Bronchial epithelial cell (primary cell): ENCODE measurements around the gene CD59. TPM values are rescaled to one million over a fixed set of nuclear protein-coding genes. Genes with fewer than 3 reads are reported as not detected.

Experiments
- DNase-seq: peaks from one replicate; pipeline ENCODE4 v3.0.0-alpha.2; 2010; ENCODE audit warnings: low read depth
- FAIRE-seq: peaks from 2 replicates; lab custom pipeline; 2011; peaks lifted over from hg19 to GRCh38; lab: Jason Lieb, UNC
- H3K27me3 ChIP-seq: 2 replicates; pipeline ENCODE4 v1.5.1; 2011; ENCODE audit warnings: low read length; ENCODE audit not compliant: control insufficient read depth, insufficient read depth
- H3K36me3 ChIP-seq: 2 replicates; pipeline ENCODE4 v1.5.1; 2011; ENCODE audit warnings: low read length; ENCODE audit not compliant: control insufficient read depth, insufficient read depth
- H3K4me3 ChIP-seq: 2 replicates; pipeline ENCODE4 v1.5.1; 2011; ENCODE audit warnings: mild to moderate bottlenecking, low read depth, low read length, control low read depth
- total RNA-seq: library from RNA; depleted of rRNA; stranded (reverse); fragments of >200 nt; gene quantifications from 2 replicates; pipeline ENCODE4 v1.2.1, GENCODE V29; 2014
- TF ChIP-seq, protein P1 (sequence below): IDR thresholded peaks from 2 replicates; pipeline ENCODE4 v1.5.1; 2011; ENCODE audit warnings: mild to moderate bottlenecking, moderate library complexity, low read length, control low read depth, inconsistent platforms; ENCODE audit not compliant: insufficient read depth, severe bottlenecking

CD59 gene
- total RNA-seq, 1 donor from 2014 or later: 193 TPM

DNA sequence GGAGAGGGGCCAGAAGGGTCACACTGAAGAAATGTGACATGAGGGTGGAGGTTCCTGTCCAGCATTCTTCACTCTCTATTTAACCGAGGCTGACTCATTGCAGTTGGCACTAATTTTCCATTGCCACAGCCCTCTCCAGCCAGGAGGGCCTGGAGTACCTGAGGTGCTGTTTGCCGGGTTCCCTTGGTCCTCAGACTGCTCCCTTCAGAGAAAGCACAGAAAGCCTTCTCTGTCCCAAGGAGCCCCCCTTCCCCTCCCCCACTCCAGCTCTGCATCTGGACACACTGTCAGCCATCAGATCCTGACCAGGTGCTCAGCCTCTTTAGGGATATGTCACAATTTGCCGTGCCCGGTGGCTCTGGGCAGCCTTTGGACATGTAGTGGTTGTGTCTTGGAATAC is 32.4 kb downstream of the CD59 start:
- Histone ChIP-seq H3K36me3 (peaks cover 2% of the 10 kb centered on the region), H3K4me3 (no peak overlapping the region), H3K27me3 (no peaks in the 10 kb centered on the region)
- FAIRE-seq (no peak), DNase-seq (peak; percentile 75)
- TF ChIP-seq, protein P1, sequence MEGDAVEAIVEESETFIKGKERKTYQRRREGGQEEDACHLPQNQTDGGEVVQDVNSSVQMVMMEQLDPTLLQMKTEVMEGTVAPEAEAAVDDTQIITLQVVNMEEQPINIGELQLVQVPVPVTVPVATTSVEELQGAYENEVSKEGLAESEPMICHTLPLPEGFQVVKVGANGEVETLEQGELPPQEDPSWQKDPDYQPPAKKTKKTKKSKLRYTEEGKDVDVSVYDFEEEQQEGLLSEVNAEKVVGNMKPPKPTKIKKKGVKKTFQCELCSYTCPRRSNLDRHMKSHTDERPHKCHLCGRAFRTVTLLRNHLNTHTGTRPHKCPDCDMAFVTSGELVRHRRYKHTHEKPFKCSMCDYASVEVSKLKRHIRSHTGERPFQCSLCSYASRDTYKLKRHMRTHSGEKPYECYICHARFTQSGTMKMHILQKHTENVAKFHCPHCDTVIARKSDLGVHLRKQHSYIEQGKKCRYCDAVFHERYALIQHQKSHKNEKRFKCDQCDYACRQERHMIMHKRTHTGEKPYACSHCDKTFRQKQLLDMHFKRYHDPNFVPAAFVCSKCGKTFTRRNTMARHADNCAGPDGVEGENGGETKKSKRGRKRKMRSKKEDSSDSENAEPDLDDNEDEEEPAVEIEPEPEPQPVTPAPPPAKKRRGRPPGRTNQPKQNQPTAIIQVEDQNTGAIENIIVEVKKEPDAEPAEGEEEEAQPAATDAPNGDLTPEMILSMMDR: no peak

DNA sequence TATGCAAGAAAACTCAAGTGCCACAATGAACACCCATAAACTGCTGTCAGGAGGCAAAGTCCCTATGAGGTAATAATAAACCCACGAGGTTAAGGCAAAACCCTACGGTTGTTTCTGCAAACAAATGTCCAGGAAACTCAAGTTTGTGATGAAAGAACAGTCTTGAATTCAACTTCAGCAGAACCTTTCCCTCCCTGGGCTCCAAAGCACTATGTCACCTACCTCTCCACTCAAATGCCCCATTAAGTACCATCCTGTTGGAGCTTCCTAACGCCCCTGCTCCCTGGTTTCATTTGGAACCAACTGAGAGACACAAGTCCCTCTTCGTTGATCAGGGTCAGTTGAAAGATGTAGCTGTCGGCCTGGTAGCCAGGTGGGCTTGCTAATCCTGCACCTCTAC is 33.0 kb downstream of the CD59 start:
- Histone ChIP-seq H3K27me3 (no peaks in the 10 kb centered on the region), H3K4me3 (no peak overlapping the region), H3K36me3 (peaks cover 2% of the 10 kb centered on the region)
- DNase-seq: no peak
- FAIRE-seq: no peak
- TF ChIP-seq, protein P1: no peak

DNA sequence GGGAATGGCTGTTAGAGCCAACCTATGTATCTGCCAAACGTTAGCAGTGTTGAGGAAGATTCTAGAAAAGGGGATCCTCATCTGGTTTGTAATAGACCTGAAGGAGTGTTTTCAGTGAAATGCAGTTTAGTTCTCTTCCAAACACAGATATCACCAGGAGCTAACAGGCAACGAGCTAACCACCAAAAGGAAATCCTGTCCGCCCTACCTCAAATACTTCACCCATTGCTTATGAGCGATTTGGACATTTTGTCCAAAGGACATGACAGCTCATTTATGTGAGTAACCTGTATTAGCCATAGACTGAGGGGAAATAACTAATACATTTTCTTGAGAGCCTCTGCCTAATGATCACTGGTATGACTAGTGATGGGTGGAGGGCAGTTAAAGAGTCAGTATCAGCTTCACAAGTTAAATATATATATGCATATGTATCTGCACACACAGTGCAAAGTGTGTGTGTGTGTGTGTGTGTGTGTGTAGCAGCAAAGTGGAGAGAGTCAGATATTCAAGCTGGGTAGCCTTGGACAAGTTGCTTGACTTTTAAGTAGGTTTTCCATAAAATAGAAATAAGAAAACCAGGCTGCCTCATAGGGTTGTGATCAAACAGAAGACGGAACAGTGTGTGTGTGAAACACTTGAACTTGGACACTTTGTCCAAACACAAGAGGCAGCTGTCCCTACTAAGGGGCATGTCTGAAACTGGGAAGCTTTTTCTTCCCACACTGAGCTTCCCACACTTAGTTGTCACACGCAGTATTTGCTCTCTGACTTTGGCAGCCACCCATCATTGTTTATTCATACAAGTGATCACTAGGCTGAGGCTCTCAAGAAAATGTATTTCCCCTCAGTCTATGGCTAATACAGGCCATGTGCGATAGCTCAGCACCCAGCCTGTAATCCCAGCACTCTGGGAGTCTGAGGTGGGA is 34.7 kb downstream of the CD59 start:
- H3K36me3 ChIP-seq: no peaks in the 10 kb centered on the region
- FAIRE-seq (no peak), DNase-seq (peak; percentile 94)
- TF ChIP-seq, protein P1: no peak
- peak overlapping the region; percentile 47 for H3K4me3 ChIP-seq
- H3K27me3 ChIP-seq: no peaks in the 10 kb centered on the region

DNA sequence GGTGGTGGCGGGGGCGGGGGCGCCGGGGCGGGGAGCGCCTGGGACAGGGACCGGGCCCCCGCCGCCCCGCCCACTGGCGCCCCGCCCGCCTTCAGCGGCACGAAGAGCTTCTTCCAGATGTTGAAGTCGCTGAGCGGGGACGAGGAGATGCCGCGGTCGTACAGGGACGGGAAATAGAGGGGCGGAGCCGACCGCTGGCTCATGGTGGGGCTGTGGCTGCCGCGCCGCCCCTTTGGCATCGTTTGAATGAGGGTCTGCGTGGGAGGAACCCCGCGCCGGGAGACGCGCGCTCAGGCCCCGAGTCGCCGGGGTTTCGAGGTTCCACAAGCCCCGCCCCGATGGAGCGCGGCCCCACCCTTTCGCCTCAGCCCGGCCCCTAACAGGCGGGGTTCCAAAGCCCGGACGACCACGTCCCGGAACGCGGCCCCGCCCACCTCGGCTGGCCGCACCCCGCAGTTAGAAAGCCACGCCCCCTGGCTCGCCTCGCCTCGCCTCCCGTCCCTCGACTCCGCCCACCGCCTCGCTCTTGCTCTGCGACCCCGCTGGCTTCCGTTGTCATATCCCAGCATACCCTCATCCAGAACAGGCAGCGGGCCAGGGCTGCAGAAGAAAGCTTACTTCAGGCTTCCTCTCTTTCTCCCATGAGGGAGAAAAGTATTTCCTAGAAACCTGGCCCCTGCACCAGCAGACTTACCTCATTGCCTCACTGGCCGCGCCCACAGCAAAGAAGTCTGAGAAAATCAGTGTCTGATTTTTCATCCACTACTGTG is 35.5 kb downstream of the CD59 start, which contains the start of gene C11orf91:
C11orf91 (minus strand) TSS at position 325 of the 770 bp plus-strand sequence; CDS start at position 239, 86 bp downstream.
- TF ChIP-seq, protein P1: no peak
- H3K4me3 ChIP-seq: peak within 1 kb of the TSS; percentile 47
- DNase-seq (peak; percentile 80), FAIRE-seq (no peak)
- H3K27me3 ChIP-seq: no peaks in the 10 kb centered on the region
- no peaks in the 10 kb centered on the region for H3K36me3 ChIP-seq

DNA sequence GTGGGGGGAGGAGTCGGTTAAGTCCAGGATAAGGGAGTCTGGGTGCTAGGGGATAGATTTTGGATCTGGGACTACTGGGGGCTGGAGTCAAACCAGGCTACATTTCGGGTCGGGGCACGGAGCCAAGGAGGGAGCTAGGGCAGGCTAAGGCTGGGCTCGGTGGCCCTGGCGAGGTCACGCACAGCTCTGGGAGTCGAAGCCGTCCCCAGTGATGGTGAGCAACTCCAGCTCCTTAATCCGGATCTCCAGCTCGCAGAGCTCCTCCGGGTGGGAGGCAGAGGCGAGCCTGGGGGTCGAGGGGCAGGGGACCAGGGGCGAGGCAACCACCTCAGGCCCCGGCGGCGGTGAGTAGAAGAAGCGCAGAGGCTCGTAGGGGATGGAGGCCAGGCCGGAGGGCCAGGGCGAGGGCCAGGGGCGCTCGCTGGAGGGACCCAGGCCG is 36.1 kb downstream of the CD59 start:
- no peak for DNase-seq
- no peaks in the 10 kb centered on the region for H3K27me3 ChIP-seq
- FAIRE-seq: no peak
- TF ChIP-seq, protein P1: no peak
- no peaks in the 10 kb centered on the region for H3K36me3 ChIP-seq
- H3K4me3 ChIP-seq: no peak overlapping the region
